Right lobe of liver (tissue), 4 donors: Measurements from ENCODE around the gene RLF.

ENCODE experiments used
- POLR2A ChIP-seq: fragments of 450-650 bp; IDR thresholded peaks from one replicate; pipeline ENCODE4 v1.6.1; 2017; ENCODE audit warnings: antibody characterized with exemption, mild to moderate bottlenecking
- TF ChIP-seq, protein P1 (sequence below), 4 donors: fragments of 200-600 bp in 3 of 4; fragments of 450-650 bp in 1 of 4; IDR thresholded peaks; one replicate each; pipeline versions ENCODE4 v1.5.1 to v1.8.0; 2016 to 2022; ENCODE audit warnings: antibody characterized with exemption in 4 of 4, mild to moderate bottlenecking in 2 of 4
- donor health status: DM: no; HTN: no; CAD: no.
- donor health status: DM: no; HTN: no; CAD: no.
- donor health status: DM: no; HTN: yes; CAD: no.

DNA sequence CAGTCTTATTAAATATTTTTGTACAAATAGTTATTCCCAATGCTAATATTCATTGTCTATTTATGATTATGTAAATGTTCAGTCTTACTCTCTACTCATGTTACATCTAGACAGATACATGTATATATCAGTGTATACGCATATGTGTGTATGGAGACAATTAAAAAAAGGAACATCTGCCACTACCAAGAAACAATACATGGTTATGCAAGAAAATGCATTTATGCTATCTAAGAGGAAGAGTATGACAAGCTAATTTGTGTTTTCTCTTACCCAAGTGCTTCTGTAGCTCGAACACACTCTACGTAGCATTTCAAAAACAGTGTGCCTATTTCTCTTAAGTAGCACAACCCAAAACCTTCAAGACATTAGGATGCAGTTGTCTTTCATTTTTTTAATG lies 6.1 kb upstream of the RLF start:
- TF ChIP-seq, protein P1, sequence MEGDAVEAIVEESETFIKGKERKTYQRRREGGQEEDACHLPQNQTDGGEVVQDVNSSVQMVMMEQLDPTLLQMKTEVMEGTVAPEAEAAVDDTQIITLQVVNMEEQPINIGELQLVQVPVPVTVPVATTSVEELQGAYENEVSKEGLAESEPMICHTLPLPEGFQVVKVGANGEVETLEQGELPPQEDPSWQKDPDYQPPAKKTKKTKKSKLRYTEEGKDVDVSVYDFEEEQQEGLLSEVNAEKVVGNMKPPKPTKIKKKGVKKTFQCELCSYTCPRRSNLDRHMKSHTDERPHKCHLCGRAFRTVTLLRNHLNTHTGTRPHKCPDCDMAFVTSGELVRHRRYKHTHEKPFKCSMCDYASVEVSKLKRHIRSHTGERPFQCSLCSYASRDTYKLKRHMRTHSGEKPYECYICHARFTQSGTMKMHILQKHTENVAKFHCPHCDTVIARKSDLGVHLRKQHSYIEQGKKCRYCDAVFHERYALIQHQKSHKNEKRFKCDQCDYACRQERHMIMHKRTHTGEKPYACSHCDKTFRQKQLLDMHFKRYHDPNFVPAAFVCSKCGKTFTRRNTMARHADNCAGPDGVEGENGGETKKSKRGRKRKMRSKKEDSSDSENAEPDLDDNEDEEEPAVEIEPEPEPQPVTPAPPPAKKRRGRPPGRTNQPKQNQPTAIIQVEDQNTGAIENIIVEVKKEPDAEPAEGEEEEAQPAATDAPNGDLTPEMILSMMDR (IDR thresholded peaks at IDR 0.05): no peak
- TF ChIP-seq POLR2A: no peak
